K562 (cell line): Measurements from ENCODE around the gene PLXNB3. TPM values are rescaled to one million over a fixed set of nuclear protein-coding genes. Genes with fewer than 3 reads are reported as not detected.
A peak's percentile ranks its signal among the peaks of the same experiment; 100 is the strongest.

Source experiments
- CBFA2T3 ChIP-seq: fragments of 450-650 bp; IDR thresholded peaks from 2 replicates; pipeline ENCODE4 v1.6.1; 2017
- CTCF ChIP-seq, 3 experiments: IDR thresholded peaks in 2 of 3; conservative IDR thresholded peaks in 1 of 3; 2 replicates each; pipeline ENCODE4 v1.5.1; 2011 to 2012; ENCODE audit warnings: low read length in 3 of 3, mild to moderate bottlenecking in 3 of 3, control low read depth in 2 of 3, improper control_type of control experiment in 1 of 3, inconsistent platforms in 1 of 3, low read depth in 1 of 3, mixed read lengths in 1 of 3, moderate library complexity in 1 of 3; ENCODE audit not compliant: insufficient read depth in 2 of 3
- FUS ChIP-seq: fragments of 200-400 bp; formaldehyde crosslinking; optimal IDR thresholded peaks from 2 replicates; pipeline ENCODE3; 2017; ENCODE audit warnings: low read depth, low read length
- HMGN3 ChIP-seq: IDR thresholded peaks from 2 replicates; pipeline ENCODE4 v1.6.1; 2011; ENCODE audit warnings: borderline replicate concordance, low read depth, mild to moderate bottlenecking, mixed read lengths, low read length; ENCODE audit not compliant: insufficient read length; ENCODE audit errors: extremely low read depth
- KAT7 ChIP-seq: sonication (generic); formaldehyde crosslinking; IDR thresholded peaks from 2 replicates; pipeline ENCODE4 v1.8.0; 2022; ENCODE audit warnings: missing genetic modification reagents, mild to moderate bottlenecking, borderline replicate concordance
- PCBP1 ChIP-seq: fragments of 200-400 bp; formaldehyde crosslinking; IDR thresholded peaks from 2 replicates; pipeline ENCODE4 v1.6.1; 2018; ENCODE audit warnings: mild to moderate bottlenecking, low read depth, low read length; ENCODE audit not compliant: poor library complexity, severe bottlenecking
- TGIF2 ChIP-seq: sonication (generic); formaldehyde crosslinking; IDR thresholded peaks from 2 replicates; pipeline ENCODE4 v1.8.1; 2022; ENCODE audit warnings: mild to moderate bottlenecking, missing genetic modification reagents, moderate library complexity
- VEZF1 ChIP-seq: fragments of 200-800 bp; sonication (Bioruptor generic); IDR thresholded peaks from 2 replicates; pipeline ENCODE4 v1.6.1; 2017; ENCODE audit warnings: missing genetic modification characterization, missing compliant biosample characterization
- ZNF696 ChIP-seq: fragments of 250-450 bp; sonication (Bioruptor Pico); conservative IDR thresholded peaks from 2 replicates; pipeline ENCODE4 v1.4.0; 2020; ENCODE audit warnings: mild to moderate bottlenecking, moderate library complexity
- polyA plus RNA-seq, 8 experiments: library from polyadenylated mRNA; depleted of rRNA in 4 of 8; stranded (reverse) in 5 of 8; unstranded in 3 of 8; fragments of >200 nt; fragmentation: Nextera tagmentation in 2 of 8; fragmentation: Illumina TruSeq in 1 of 8; extraction: Ambion mirVana in 2 of 8; extraction: Trizol in 1 of 8; gene quantifications; 2 replicates each; pipeline versions ENCODE4 v1.2.1 to v1.2.3, GENCODE V29; 2011 to 2014; ENCODE audit warnings: inconsistent platforms in 1 of 8, missing spikeins in 1 of 8
- total RNA-seq, 7 experiments: library from RNA; depleted of rRNA in 6 of 7; stranded (reverse); fragments of >200 nt in 6 of 7; fragmentation: Illumina TruSeq in 2 of 7; extraction: Trizol in 2 of 7; gene quantifications; 2 replicates each; pipeline versions ENCODE4 v1.2.1 to v1.2.3, GENCODE V29; 2011 to 2021; ENCODE audit warnings: low replicate concordance in 1 of 7
- TF ChIP-seq, protein P1 (sequence below): sonication (generic); formaldehyde crosslinking; IDR thresholded peaks from 2 replicates; pipeline ENCODE4 v1.8.0; 2022; ENCODE audit warnings: mild to moderate bottlenecking, low read depth, missing genetic modification reagents

The PLXNB3 gene
- total and polyA plus RNA-seq, 9 of the 15 experiments (the other 6 are each of a cell fraction or from before 2014, with no cell fraction given): 0.22 to 2.0 (median 1.4) TPM; not detected in 2

GRCh38 chrX:153776611-153777045 is 12.6 kb downstream of the PLXNB3 start (continued):
- TF ChIP-seq CBFA2T3: no peak
- TF ChIP-seq TGIF2 (CRISPR knock-in tag): no peak
- TF ChIP-seq ZNF696 (CRISPR knock-in tag): no peak
- TF ChIP-seq CTCF (IDR thresholded peaks at IDR 0.05 in 2 of 3, conservative IDR thresholded peaks at IDR 0.05 in 1 of 3; ENCODE audit: insufficient read depth in 2 of 3, low read depth in 1 of 3, low read length in 3 of 3): peak in 1 of 3 experiments; percentile 28; a peak in 2 of 6 replicates
- no peak for TF ChIP-seq KAT7 (CRISPR knock-in tag)
- peak; percentile 21 for TF ChIP-seq HMGN3
- peak; percentile 81 for TF ChIP-seq VEZF1
- TF ChIP-seq, protein P1, sequence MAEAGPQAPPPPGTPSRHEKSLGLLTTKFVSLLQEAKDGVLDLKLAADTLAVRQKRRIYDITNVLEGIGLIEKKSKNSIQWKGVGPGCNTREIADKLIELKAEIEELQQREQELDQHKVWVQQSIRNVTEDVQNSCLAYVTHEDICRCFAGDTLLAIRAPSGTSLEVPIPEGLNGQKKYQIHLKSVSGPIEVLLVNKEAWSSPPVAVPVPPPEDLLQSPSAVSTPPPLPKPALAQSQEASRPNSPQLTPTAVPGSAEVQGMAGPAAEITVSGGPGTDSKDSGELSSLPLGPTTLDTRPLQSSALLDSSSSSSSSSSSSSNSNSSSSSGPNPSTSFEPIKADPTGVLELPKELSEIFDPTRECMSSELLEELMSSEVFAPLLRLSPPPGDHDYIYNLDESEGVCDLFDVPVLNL (CRISPR knock-in tag): no peak
- TF ChIP-seq PCBP1: peak; percentile 62
- no peak for TF ChIP-seq FUS
- TF ChIP-seq, all 486 proteins: peak for 9
